ENCODE measurements around the gene SNX13. TPM values are rescaled to one million over a fixed set of nuclear protein-coding genes. Genes with fewer than 3 reads are reported as not detected.

The SNX13 gene
- total and polyA plus RNA-seq, 11 donors: 8.5 to 59.6 (median 48.9) TPM

- intact Hi-C loops (cut with DNase I): loop anchor here in 4 of 10 donors (5.0 to 10.0 kb wide), 3 partner anchors 168 to 261 kb away; no protein-coding TSS in a partner anchor
- no peak overlapping the region for H3K4me3 ChIP-seq
- 92 to 98% (median 95%) methylated on average over 2 of the region's 2 CpGs for WGBS, 4 donors
Observed at GRCh38 chr7:17943006-17943405, 2.7 kb upstream of the SNX13 start.

DNA sequence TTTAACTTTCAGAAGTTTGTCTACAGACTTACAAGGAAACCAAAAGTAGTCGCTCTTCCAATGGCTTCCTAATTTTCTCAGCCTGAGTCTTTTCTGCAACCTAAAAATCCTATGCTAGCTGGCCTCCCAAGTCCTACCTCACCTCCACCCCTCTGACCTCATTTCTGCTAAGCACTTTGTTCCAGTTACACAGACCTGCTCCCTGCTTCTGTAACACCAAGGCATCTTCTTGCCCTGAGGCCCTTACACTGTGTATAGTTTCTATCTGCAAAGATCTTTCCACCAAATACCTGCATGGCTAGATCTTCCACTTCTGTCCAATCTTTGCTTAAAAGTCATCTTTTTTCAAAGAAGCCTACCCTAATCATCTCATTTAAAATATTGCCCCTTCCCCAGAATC is 1.9 kb upstream of the SNX13 start:
- H3K9me3 ChIP-seq: no peaks in the 10 kb centered on the region
- no peak overlapping the region for H3K27ac ChIP-seq
- 93 to 100% (median 97%) methylated on average over 1 of the region's 1 CpG for WGBS, 4 donors
- no peak for ATAC-seq
- H3K4me1 ChIP-seq: peaks cover 0 to 46% (median 21%) of the 10 kb centered on the region in 12 donors
- DNase-seq: no peak
- no peaks in the 10 kb centered on the region for H3K27me3 ChIP-seq
- intact Hi-C loops (cut with DNase I): loop anchor here in 4 of 10 donors (5.0 to 10.0 kb wide), 3 partner anchors 167 to 260 kb away; no protein-coding TSS in a partner anchor
- TF ChIP-seq, protein P1, sequence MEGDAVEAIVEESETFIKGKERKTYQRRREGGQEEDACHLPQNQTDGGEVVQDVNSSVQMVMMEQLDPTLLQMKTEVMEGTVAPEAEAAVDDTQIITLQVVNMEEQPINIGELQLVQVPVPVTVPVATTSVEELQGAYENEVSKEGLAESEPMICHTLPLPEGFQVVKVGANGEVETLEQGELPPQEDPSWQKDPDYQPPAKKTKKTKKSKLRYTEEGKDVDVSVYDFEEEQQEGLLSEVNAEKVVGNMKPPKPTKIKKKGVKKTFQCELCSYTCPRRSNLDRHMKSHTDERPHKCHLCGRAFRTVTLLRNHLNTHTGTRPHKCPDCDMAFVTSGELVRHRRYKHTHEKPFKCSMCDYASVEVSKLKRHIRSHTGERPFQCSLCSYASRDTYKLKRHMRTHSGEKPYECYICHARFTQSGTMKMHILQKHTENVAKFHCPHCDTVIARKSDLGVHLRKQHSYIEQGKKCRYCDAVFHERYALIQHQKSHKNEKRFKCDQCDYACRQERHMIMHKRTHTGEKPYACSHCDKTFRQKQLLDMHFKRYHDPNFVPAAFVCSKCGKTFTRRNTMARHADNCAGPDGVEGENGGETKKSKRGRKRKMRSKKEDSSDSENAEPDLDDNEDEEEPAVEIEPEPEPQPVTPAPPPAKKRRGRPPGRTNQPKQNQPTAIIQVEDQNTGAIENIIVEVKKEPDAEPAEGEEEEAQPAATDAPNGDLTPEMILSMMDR (IDR thresholded peaks at IDR 0.05): no peak
- TF ChIP-seq POLR2A (IDR thresholded peaks at IDR 0.05): no peak
- no peaks in the 10 kb centered on the region for H3K36me3 ChIP-seq
- H3K4me3 ChIP-seq: no peak overlapping the region

More at GRCh38 chr7:17943006-17943405, 2.7 kb upstream of the SNX13 start:
- no peak for ATAC-seq
- H3K9me3 ChIP-seq: no peaks in the 10 kb centered on the region
- DNase-seq: no peak
- no peak overlapping the region for H3K27ac ChIP-seq
- TF ChIP-seq POLR2A (IDR thresholded peaks at IDR 0.05): no peak
- TF ChIP-seq, protein P1 (IDR thresholded peaks at IDR 0.05): no peak
- H3K4me1 ChIP-seq: peaks cover 0 to 46% (median 16%) of the 10 kb centered on the region in 12 donors
- H3K36me3 ChIP-seq: no peaks in the 10 kb centered on the region
- no peaks in the 10 kb centered on the region for H3K27me3 ChIP-seq

DNA sequence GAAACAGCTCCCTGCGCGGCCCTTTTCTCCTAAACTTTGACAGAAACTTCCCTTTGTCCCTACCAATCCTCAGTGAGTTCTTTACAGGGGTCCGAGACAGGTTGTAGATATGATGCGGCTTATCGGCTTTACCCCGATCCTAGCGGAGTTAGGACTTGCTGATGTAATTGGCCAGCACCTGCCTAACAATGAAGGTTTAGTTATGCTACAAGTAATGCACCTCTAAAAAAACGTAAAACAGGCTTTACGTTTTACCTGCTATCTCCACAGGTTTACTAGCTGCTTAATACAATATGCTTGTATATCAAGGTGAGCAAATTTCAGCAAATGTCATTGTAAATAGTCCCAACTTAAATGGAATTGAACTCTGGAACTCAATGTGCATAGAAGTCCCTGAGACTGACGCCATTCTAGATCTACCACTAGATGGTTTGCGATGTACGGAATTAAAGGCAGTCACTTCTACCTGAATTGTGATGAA is 697 bp upstream of the SNX13 start:
- H3K27me3 ChIP-seq: no peaks in the 10 kb centered on the region
- H3K4me1 ChIP-seq: peaks cover 0 to 46% (median 27%) of the 10 kb centered on the region in 12 donors
- peak overlapping the region; percentile 85 to 98 (median 96) for H3K27ac ChIP-seq
- no peaks in the 10 kb centered on the region for H3K9me3 ChIP-seq
- no peaks in the 10 kb centered on the region for H3K36me3 ChIP-seq
- WGBS, 4 donors: 15 to 20% (median 17%) methylated on average over 12 of the region's 12 CpGs
- DNase-seq (no peak), ATAC-seq (peak in 1 of 4 donors; percentile 1)
- H3K4me3 ChIP-seq: peak overlapping the region; percentile 80 to 94 (median 88)
- TF ChIP-seq, protein P1 (IDR thresholded peaks at IDR 0.05): no peak
- no peak for TF ChIP-seq POLR2A (IDR thresholded peaks at IDR 0.05)
- intact Hi-C loops (cut with DNase I): loop anchor here in 4 of 10 donors (5.0 to 10.0 kb wide), 3 partner anchors 166 to 259 kb away; no protein-coding TSS in a partner anchor

- 0 to 1% (median 0%) methylated on average over 21 to 29 of the region's 29 CpGs for WGBS, 4 donors
- no peaks in the 10 kb centered on the region for H3K36me3 ChIP-seq
- H3K27me3 ChIP-seq: no peaks in the 10 kb centered on the region
- peak overlapping the region; percentile 85 to 98 (median 96) for H3K27ac ChIP-seq
- peak overlapping the region; percentile 80 to 94 (median 88) for H3K4me3 ChIP-seq
- H3K9me3 ChIP-seq: no peaks in the 10 kb centered on the region
- DNase-seq (peak; percentile 31 to 72 (median 46)), ATAC-seq (peak; percentile 35 to 69 (median 65))
- peaks cover 0 to 58% (median 37%) of the 10 kb centered on the region in 12 donors for H3K4me1 ChIP-seq
- intact Hi-C loops (cut with DNase I): loop anchor here in 4 of 10 donors (5.0 to 10.0 kb wide), 3 partner anchors 165 to 257 kb away; no protein-coding TSS in a partner anchor
- TF ChIP-seq, protein P1 (IDR thresholded peaks at IDR 0.05): no peak
- no peak for TF ChIP-seq POLR2A (IDR thresholded peaks at IDR 0.05)
Observed at GRCh38 chr7:17939606-17940301, 540 bp downstream of the SNX13 start.
